Measurements from ENCODE around the gene EN1.

- TF ChIP-seq CTCF (optimal IDR thresholded peaks at IDR 0.05 in 1 of 3, IDR thresholded peaks at IDR 0.05 in 1 of 3, conservative IDR thresholded peaks at IDR 0.05 in 1 of 3; ENCODE audit: extremely low read depth in 1 of 3, insufficient read depth in 2 of 3, low read length in 3 of 3): no peak
- TF ChIP-seq EZH2 (IDR thresholded peaks at IDR 0.05; ENCODE audit: low read length): no peak
Measured at GRCh38 chr2:118860506-118860905, 13.1 kb upstream of the EN1 start.

Measured in keratinocyte (primary cell).